AG04449 (cell line): ENCODE results near the gene LPIN1.
A peak's percentile ranks its signal among the peaks of the same experiment; 100 is the strongest.

Experiments
- CTCF ChIA-PET: fragments of 350-600 bp; formaldehyde crosslinking; extraction: SDS; loops from one replicate; lab custom pipeline; 2021; ENCODE audit warnings: antibody characterized with exemption; lab: Yijun Ruan, JAX
- POLR2A ChIA-PET: fragments of 400-600, 350-600 bp; formaldehyde crosslinking; extraction: SDS; loops from one replicate; lab custom pipeline; 2020; ENCODE audit warnings: antibody characterized with exemption, inconsistent platforms; lab: Yijun Ruan, JAX
- DNase-seq: peaks from one replicate; pipeline ENCODE4 v3.0.0-alpha.2; 2010; ENCODE audit warnings: low read depth, low spot score
- H3K4me3 ChIP-seq: 2 replicates; pipeline ENCODE4 v1.5.1; 2011; ENCODE audit warnings: low read depth, mild to moderate bottlenecking, control low read depth, low read length
- TF ChIP-seq, protein P1 (sequence below): IDR thresholded peaks from one replicate; pipeline ENCODE4 v1.5.1; 2011; ENCODE audit warnings: mild to moderate bottlenecking, moderate library complexity, low read length, control low read depth, inconsistent platforms; ENCODE audit not compliant: insufficient read depth; ENCODE audit errors: missing control alignments

LPIN1 gene

DNA sequence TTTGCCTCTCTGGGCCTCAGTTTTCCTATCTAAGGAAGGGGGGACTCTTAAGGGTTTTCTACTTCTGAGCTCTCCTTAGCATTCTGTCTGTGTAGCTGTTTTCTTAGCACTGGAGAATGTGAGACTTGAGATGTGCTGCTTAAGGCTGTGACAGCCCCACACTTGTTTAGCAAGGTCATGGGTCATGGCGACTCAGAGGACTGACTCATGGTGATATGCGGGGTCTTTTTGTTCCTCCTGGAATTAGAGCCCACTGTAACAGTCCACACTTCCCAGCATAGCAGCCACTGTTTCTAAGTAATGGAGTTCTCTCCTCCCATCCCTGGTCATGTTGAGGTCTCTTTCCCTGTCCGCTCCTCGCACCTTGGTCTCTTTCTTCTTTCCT is 4.1 kb upstream of the LPIN1 start:
- POLR2A ChIA-PET: no interaction called here

GRCh38 chr2:11742702-11743357 is 3.6 kb upstream of the LPIN1 start:
- DNase-seq: no peak
- ChIA-PET POLR2A (no interaction called here), CTCF (interaction anchor here (1.0 to 28.0 kb wide), 4 partner anchors 11 to 50 kb away, joined by 4 to 428 read pairs (median 4); no protein-coding TSS in a partner anchor)
- TF ChIP-seq, protein P1, sequence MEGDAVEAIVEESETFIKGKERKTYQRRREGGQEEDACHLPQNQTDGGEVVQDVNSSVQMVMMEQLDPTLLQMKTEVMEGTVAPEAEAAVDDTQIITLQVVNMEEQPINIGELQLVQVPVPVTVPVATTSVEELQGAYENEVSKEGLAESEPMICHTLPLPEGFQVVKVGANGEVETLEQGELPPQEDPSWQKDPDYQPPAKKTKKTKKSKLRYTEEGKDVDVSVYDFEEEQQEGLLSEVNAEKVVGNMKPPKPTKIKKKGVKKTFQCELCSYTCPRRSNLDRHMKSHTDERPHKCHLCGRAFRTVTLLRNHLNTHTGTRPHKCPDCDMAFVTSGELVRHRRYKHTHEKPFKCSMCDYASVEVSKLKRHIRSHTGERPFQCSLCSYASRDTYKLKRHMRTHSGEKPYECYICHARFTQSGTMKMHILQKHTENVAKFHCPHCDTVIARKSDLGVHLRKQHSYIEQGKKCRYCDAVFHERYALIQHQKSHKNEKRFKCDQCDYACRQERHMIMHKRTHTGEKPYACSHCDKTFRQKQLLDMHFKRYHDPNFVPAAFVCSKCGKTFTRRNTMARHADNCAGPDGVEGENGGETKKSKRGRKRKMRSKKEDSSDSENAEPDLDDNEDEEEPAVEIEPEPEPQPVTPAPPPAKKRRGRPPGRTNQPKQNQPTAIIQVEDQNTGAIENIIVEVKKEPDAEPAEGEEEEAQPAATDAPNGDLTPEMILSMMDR: no peak
- H3K4me3 ChIP-seq: no peak overlapping the region

More for the DNA sequence above, 4.1 kb upstream of the LPIN1 start:
- no peak overlapping the region for H3K4me3 ChIP-seq
- TF ChIP-seq, protein P1: no peak
- DNase-seq: no peak
- CTCF ChIA-PET: interaction anchor here (1.0 to 28.0 kb wide), 5 partner anchors 10 to 49 kb away, joined by 3 to 428 read pairs (median 4); no protein-coding TSS in a partner anchor

DNA sequence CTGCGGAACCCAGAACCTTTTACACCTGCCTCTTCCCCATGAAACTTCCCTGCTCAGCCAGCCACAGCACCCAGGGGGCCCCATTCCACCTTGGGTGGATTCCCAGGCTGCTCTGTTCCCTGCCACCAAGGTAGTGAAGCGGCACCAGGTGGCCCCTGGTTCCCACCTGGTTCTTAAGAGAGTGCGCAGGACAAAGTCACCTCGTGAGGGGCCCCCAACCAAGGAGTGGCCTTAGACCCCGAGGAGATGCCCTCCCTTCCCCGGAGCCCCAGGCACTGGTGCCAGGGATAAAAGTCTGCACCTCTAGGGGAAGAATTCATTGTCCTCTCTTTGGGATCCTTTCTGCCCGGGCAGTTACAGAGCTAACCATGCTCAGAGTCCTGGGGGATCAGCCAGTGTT is 3.1 kb upstream of the LPIN1 start:
- no peak for DNase-seq
- ChIA-PET CTCF (interaction anchor here (0.9 to 28.0 kb wide), 7 partner anchors 10 to 76 kb away, joined by 3 to 428 read pairs (median 6); no protein-coding TSS in a partner anchor), POLR2A (interaction anchor here (0.9 to 1.5 kb wide), 3 partner anchors 9 to 46 kb away, joined by 3 to 5 read pairs (median 3); no protein-coding TSS in a partner anchor)
- TF ChIP-seq, protein P1: no peak
- no peak overlapping the region for H3K4me3 ChIP-seq

- H3K4me3 ChIP-seq: peak overlapping the region; percentile 40
- DNase-seq: peak; percentile 98
- ChIA-PET CTCF (interaction anchor here (0.9 to 28.0 kb wide), 10 partner anchors 10 to 1263 kb away, joined by 3 to 428 read pairs (median 6); no protein-coding TSS in a partner anchor), POLR2A (interaction anchor here (0.9 to 1.5 kb wide), 3 partner anchors 9 to 46 kb away, joined by 3 to 5 read pairs (median 3); no protein-coding TSS in a partner anchor)
- TF ChIP-seq, protein P1: no peak
Observed at GRCh38 chr2:11743846-11744553, 2.4 kb upstream of the LPIN1 start.

- no peak for DNase-seq
- POLR2A ChIA-PET: interaction anchor here (0.9 to 1.5 kb wide), 3 partner anchors 8 to 47 kb away, joined by 3 to 5 read pairs (median 3); no protein-coding TSS in a partner anchor
- CTCF ChIA-PET: interaction anchor here (1.1 to 28.0 kb wide), 12 partner anchors 9 to 1262 kb away, joined by 3 to 428 read pairs (median 6); no protein-coding TSS in a partner anchor
- TF ChIP-seq, protein P1: peak; percentile 41
- no peak overlapping the region; the same call in 1 of the 2 replicates for H3K4me3 ChIP-seq
Observed at GRCh38 chr2:11744631-11745394, 1.6 kb upstream of the LPIN1 start.
